GM23338 (cell line): ENCODE data around the gene PPP6R2. TPM values are rescaled to one million over a fixed set of nuclear protein-coding genes. Genes with fewer than 3 reads are reported as not detected.

ENCODE experiments used
- ATAC-seq: fragments of 200-7000 bp; cut with Tn5 transposase; 3 replicates; pipeline ENCODE4 v1.9.1; 2020
- DNase-seq: peaks from one replicate; pipeline ENCODE4 v3.0.0-alpha.2; 2015; ENCODE audit warnings: low spot score
- H2AFZ ChIP-seq: fragments of 200-600 bp; sonication (generic); 2 replicates; pipeline ENCODE4 v1.8.0; 2016; ENCODE audit warnings: antibody characterized with exemption, mild to moderate bottlenecking, moderate library complexity
- H3F3A ChIP-seq: fragments of 200-600 bp; sonication (generic); replicated peaks from 2 replicates; pipeline ENCODE4 v1.8.0; 2017; ENCODE audit warnings: antibody characterized with exemption, mixed run types, low read depth
- H3K27ac ChIP-seq: fragments of 200-600 bp; sonication (generic); 2 replicates; pipeline ENCODE4 v1.6.1; 2016; ENCODE audit warnings: low read depth
- H3K27me3 ChIP-seq: fragments of 200-600 bp; sonication (generic); 2 replicates; pipeline ENCODE4 v1.8.0; 2016; ENCODE audit warnings: mild to moderate bottlenecking, mixed run types, moderate library complexity; ENCODE audit not compliant: insufficient read depth
- H3K36me3 ChIP-seq: fragments of 200-600 bp; sonication (generic); 2 replicates; pipeline ENCODE4 v1.8.0; 2016; ENCODE audit warnings: mild to moderate bottlenecking; ENCODE audit not compliant: insufficient read depth
- H3K4me1 ChIP-seq: fragments of 200-600 bp; sonication (generic); 2 replicates; pipeline ENCODE4 v1.8.0; 2016; ENCODE audit warnings: mild to moderate bottlenecking, moderate library complexity; ENCODE audit not compliant: insufficient read depth
- H3K4me2 ChIP-seq: fragments of 200-600 bp; sonication (generic); 2 replicates; pipeline ENCODE4 v1.7.1; 2017; ENCODE audit warnings: mixed run types
- H3K4me3 ChIP-seq: fragments of 200-600 bp; sonication (generic); 2 replicates; pipeline ENCODE4 v1.6.1; 2016; ENCODE audit warnings: mixed run types
- H3K79me2 ChIP-seq: fragments of 200-600 bp; sonication (generic); replicated peaks from 2 replicates; pipeline ENCODE4 v1.8.0; 2017; ENCODE audit warnings: mild to moderate bottlenecking; ENCODE audit not compliant: insufficient read depth
- H3K9me2 ChIP-seq: fragments of 200-600 bp; sonication (generic); 2 replicates; pipeline ENCODE4 v1.8.0; 2017; ENCODE audit not compliant: insufficient read depth
- H4K20me1 ChIP-seq: fragments of 200-600 bp; sonication (generic); replicated peaks from 2 replicates; pipeline ENCODE4 v1.8.0; 2017; ENCODE audit warnings: mild to moderate bottlenecking; ENCODE audit not compliant: insufficient read depth
- H3K27ac Mint-ChIP-seq: 2 replicates; pipeline ENCODE4 v1.8.0; 2020; ENCODE audit warnings: inconsistent platforms, mild to moderate bottlenecking, moderate library complexity, mixed read lengths
- H3K27me3 Mint-ChIP-seq: 3 replicates; pipeline ENCODE4 v1.8.0; 2022; ENCODE audit warnings: low read depth, mild to moderate bottlenecking, moderate library complexity, mixed read lengths, inconsistent platforms; ENCODE audit not compliant: insufficient read depth, poor library complexity
- H3K36me3 Mint-ChIP-seq: 3 replicates; pipeline ENCODE4 v1.8.0; 2021; ENCODE audit warnings: low read depth, mild to moderate bottlenecking, inconsistent platforms, moderate library complexity, mixed read lengths
- H3K4me1 Mint-ChIP-seq: 3 replicates; pipeline ENCODE4 v1.8.0; 2020; ENCODE audit warnings: mild to moderate bottlenecking, inconsistent platforms, mixed read lengths
- H3K4me3 Mint-ChIP-seq: 3 replicates; pipeline ENCODE4 v1.8.0; 2021; ENCODE audit warnings: moderate library complexity, mild to moderate bottlenecking, inconsistent platforms, mixed read lengths
- H3K9me3 Mint-ChIP-seq: 3 replicates; pipeline ENCODE4 v1.8.0; 2020; ENCODE audit warnings: moderate library complexity, mild to moderate bottlenecking, inconsistent platforms, mixed read lengths
- CREB1 ChIP-seq: fragments of 250-450 bp; sonication (Bioruptor Pico); IDR thresholded peaks from 2 replicates; pipeline ENCODE4 v1.5.0; 2020; ENCODE audit warnings: low read depth, mild to moderate bottlenecking, moderate library complexity
- EZH2 ChIP-seq: fragments of 200-600 bp; sonication (generic); IDR thresholded peaks from one replicate; pipeline ENCODE4 v1.8.0; 2017; ENCODE audit warnings: antibody characterized with exemption, mild to moderate bottlenecking, low read depth; ENCODE audit not compliant: unreplicated experiment
- EZH2phosphoT487 ChIP-seq: fragments of 200-600 bp; sonication (generic); IDR thresholded peaks from one replicate; pipeline ENCODE4 v1.8.1; 2018; ENCODE audit warnings: antibody characterized with exemption; ENCODE audit not compliant: unreplicated experiment
- JUNB ChIP-seq: IDR thresholded peaks from one replicate; pipeline ENCODE4 v1.6.1; 2016; ENCODE audit warnings: antibody characterized with exemption; ENCODE audit not compliant: unreplicated experiment
- NANOG ChIP-seq: IDR thresholded peaks from 2 replicates; pipeline ENCODE4 v1.6.1; 2016; ENCODE audit warnings: antibody characterized with exemption, borderline replicate concordance
- POLR2AphosphoS5 ChIP-seq: IDR thresholded peaks from 2 replicates; pipeline ENCODE4 v1.6.1; 2016; ENCODE audit warnings: antibody characterized with exemption, low read depth
- STAT1 ChIP-seq: IDR thresholded peaks from one replicate; pipeline ENCODE4 v1.6.1; 2016; ENCODE audit warnings: antibody characterized with exemption; ENCODE audit not compliant: unreplicated experiment
- ZNF114 ChIP-seq: fragments of 250-450 bp; sonication (Bioruptor Pico); IDR thresholded peaks from 2 replicates; pipeline ENCODE4 v1.5.0; 2020; ENCODE audit warnings: mild to moderate bottlenecking, moderate library complexity
- ZNF331 ChIP-seq: fragments of 250-450 bp; sonication (Bioruptor Pico); IDR thresholded peaks from 2 replicates; pipeline ENCODE4 v1.5.0; 2020; ENCODE audit warnings: low read depth, mild to moderate bottlenecking, moderate library complexity
- polyA plus RNA-seq: library from polyadenylated mRNA; unstranded; fragments of >200 nt; fragmentation: Nextera tagmentation; extraction: Ambion mirVana; gene quantifications from 2 replicates; pipeline ENCODE4 v1.2.1, GENCODE V29; 2016
- total RNA-seq: library from RNA; depleted of rRNA; stranded (reverse); fragments of >200 nt; shearing (Covaris generic); gene quantifications from 2 replicates; pipeline ENCODE4 v1.2.3, GENCODE V29; 2014
- TF ChIP-seq, protein P1 (sequence below): IDR thresholded peaks from 2 replicates; pipeline ENCODE4 v1.6.1; 2016; ENCODE audit warnings: antibody characterized with exemption
- TF ChIP-seq, protein P2 (sequence below): fragments of 250-450 bp; sonication (Bioruptor Pico); IDR thresholded peaks from 2 replicates; pipeline ENCODE4 v1.5.0; 2020; ENCODE audit warnings: mild to moderate bottlenecking, moderate library complexity
- TF ChIP-seq, protein P3 (sequence below), 2 experiments: fragments of 200-600 bp in 1 of 2; sonication (generic) in 1 of 2; conservative IDR thresholded peaks; 2 replicates each; pipeline versions ENCODE4 v1.5.1 to v1.6.1; 2016 to 2017; ENCODE audit warnings: antibody characterized with exemption in 2 of 2, low read depth in 2 of 2, mild to moderate bottlenecking in 2 of 2, moderate library complexity in 1 of 2
- TF ChIP-seq, protein P4 (sequence below): IDR thresholded peaks from one replicate; pipeline ENCODE4 v1.6.1; 2018; ENCODE audit warnings: antibody characterized with exemption; ENCODE audit not compliant: unreplicated experiment

The PPP6R2 gene
- total and polyA plus RNA-seq, 2 experiments from 2014 or later = 11.9 to 45.8 TPM

DNA sequence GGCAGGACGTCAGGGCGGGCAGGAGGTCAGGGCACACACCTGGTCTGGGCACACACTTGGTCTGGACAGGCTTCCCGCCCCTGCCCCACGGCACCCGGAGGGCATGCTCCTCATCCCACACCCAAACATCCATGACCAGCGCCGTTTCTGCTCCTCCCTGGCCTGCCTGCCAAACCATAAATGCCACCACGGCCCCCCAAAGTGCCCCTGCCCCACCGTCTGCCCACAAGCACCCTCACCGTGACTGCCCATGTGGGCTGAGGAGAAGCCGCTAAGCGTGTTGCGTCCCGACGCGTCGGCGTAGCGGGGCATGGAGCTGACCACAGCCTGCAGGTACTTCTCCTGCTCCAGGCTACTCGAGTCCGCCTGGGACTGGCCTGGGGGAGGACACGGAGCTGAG, 115.9 kb downstream of the PPP6R2 start:
- Histone ChIP-seq H3K4me1 (no peaks in the 10 kb centered on the region), H3K9me2 (no peaks in the 10 kb centered on the region), H3K36me3 (no peaks in the 10 kb centered on the region), H3K27ac (no peak overlapping the region), H2AFZ (no peak overlapping the region), H3K4me3 (no peak overlapping the region), H4K20me1 (peaks cover 6% of the 10 kb centered on the region), H3K79me2 (no peaks in the 10 kb centered on the region), H3F3A (0 out of 2 replicates have a peak, but pooled peaks cover 3% of the 10 kb centered on the region), H3K27me3 (no peaks in the 10 kb centered on the region), H3K4me2 (no peak overlapping the region)
- Mint-ChIP-seq H3K4me3 (no peak overlapping the region), H3K27me3 (peaks cover 10% of the 10 kb centered on the region), H3K27ac (no peak overlapping the region), H3K36me3 (peaks cover 52% of the 10 kb centered on the region), H3K4me1 (no peaks in the 10 kb centered on the region; the same call in 2 of the 3 replicates), H3K9me3 (no peaks in the 10 kb centered on the region)
- no peak for DNase-seq
- no peak for ATAC-seq
- TF ChIP-seq NANOG (no peak), STAT1 (no peak), CREB1 (CRISPR knock-in tag) (no peak), ZNF114 (CRISPR knock-in tag) (no peak), EZH2phosphoT487 (no peak), POLR2AphosphoS5 (no peak), JUNB (no peak), EZH2 (no peak), ZNF331 (CRISPR knock-in tag) (no peak)
- TF ChIP-seq, protein P1, sequence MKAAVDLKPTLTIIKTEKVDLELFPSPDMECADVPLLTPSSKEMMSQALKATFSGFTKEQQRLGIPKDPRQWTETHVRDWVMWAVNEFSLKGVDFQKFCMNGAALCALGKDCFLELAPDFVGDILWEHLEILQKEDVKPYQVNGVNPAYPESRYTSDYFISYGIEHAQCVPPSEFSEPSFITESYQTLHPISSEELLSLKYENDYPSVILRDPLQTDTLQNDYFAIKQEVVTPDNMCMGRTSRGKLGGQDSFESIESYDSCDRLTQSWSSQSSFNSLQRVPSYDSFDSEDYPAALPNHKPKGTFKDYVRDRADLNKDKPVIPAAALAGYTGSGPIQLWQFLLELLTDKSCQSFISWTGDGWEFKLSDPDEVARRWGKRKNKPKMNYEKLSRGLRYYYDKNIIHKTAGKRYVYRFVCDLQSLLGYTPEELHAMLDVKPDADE = no peak
- TF ChIP-seq, protein P2, sequence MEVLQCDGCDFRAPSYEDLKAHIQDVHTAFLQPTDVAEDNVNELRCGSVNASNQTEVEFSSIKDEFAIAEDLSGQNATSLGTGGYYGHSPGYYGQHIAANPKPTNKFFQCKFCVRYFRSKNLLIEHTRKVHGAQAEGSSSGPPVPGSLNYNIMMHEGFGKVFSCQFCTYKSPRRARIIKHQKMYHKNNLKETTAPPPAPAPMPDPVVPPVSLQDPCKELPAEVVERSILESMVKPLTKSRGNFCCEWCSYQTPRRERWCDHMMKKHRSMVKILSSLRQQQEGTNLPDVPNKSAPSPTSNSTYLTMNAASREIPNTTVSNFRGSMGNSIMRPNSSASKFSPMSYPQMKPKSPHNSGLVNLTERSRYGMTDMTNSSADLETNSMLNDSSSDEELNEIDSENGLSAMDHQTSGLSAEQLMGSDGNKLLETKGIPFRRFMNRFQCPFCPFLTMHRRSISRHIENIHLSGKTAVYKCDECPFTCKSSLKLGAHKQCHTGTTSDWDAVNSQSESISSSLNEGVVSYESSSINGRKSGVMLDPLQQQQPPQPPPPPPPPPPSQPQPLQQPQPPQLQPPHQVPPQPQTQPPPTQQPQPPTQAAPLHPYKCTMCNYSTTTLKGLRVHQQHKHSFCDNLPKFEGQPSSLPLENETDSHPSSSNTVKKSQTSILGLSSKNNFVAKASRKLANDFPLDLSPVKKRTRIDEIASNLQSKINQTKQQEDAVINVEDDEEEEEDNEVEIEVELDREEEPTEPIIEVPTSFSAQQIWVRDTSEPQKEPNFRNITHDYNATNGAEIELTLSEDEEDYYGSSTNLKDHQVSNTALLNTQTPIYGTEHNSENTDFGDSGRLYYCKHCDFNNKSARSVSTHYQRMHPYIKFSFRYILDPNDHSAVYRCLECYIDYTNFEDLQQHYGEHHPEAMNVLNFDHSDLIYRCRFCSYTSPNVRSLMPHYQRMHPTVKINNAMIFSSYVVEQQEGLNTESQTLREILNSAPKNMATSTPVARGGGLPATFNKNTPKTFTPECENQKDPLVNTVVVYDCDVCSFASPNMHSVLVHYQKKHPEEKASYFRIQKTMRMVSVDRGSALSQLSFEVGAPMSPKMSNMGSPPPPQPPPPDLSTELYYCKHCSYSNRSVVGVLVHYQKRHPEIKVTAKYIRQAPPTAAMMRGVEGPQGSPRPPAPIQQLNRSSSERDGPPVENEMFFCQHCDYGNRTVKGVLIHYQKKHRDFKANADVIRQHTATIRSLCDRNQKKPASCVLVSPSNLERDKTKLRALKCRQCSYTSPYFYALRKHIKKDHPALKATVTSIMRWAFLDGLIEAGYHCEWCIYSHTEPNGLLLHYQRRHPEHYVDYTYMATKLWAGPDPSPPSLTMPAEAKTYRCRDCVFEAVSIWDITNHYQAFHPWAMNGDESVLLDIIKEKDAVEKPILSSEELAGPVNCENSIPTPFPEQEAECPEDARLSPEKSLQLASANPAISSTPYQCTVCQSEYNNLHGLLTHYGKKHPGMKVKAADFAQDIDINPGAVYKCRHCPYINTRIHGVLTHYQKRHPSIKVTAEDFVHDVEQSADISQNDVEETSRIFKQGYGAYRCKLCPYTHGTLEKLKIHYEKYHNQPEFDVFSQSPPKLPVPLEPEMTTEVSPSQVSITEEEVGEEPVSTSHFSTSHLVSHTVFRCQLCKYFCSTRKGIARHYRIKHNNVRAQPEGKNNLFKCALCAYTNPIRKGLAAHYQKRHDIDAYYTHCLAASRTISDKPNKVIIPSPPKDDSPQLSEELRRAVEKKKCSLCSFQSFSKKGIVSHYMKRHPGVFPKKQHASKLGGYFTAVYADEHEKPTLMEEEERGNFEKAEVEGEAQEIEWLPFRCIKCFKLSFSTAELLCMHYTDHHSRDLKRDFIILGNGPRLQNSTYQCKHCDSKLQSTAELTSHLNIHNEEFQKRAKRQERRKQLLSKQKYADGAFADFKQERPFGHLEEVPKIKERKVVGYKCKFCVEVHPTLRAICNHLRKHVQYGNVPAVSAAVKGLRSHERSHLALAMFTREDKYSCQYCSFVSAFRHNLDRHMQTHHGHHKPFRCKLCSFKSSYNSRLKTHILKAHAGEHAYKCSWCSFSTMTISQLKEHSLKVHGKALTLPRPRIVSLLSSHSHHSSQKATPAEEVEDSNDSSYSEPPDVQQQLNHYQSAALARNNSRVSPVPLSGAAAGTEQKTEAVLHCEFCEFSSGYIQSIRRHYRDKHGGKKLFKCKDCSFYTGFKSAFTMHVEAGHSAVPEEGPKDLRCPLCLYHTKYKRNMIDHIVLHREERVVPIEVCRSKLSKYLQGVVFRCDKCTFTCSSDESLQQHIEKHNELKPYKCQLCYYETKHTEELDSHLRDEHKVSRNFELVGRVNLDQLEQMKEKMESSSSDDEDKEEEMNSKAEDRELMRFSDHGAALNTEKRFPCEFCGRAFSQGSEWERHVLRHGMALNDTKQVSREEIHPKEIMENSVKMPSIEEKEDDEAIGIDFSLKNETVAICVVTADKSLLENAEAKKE (CRISPR knock-in tag) = no peak
- TF ChIP-seq, protein P3, sequence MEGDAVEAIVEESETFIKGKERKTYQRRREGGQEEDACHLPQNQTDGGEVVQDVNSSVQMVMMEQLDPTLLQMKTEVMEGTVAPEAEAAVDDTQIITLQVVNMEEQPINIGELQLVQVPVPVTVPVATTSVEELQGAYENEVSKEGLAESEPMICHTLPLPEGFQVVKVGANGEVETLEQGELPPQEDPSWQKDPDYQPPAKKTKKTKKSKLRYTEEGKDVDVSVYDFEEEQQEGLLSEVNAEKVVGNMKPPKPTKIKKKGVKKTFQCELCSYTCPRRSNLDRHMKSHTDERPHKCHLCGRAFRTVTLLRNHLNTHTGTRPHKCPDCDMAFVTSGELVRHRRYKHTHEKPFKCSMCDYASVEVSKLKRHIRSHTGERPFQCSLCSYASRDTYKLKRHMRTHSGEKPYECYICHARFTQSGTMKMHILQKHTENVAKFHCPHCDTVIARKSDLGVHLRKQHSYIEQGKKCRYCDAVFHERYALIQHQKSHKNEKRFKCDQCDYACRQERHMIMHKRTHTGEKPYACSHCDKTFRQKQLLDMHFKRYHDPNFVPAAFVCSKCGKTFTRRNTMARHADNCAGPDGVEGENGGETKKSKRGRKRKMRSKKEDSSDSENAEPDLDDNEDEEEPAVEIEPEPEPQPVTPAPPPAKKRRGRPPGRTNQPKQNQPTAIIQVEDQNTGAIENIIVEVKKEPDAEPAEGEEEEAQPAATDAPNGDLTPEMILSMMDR (conservative IDR thresholded peaks at IDR 0.05; ENCODE audit: low read depth in 2 of 2) = no peak
- TF ChIP-seq, protein P4, sequence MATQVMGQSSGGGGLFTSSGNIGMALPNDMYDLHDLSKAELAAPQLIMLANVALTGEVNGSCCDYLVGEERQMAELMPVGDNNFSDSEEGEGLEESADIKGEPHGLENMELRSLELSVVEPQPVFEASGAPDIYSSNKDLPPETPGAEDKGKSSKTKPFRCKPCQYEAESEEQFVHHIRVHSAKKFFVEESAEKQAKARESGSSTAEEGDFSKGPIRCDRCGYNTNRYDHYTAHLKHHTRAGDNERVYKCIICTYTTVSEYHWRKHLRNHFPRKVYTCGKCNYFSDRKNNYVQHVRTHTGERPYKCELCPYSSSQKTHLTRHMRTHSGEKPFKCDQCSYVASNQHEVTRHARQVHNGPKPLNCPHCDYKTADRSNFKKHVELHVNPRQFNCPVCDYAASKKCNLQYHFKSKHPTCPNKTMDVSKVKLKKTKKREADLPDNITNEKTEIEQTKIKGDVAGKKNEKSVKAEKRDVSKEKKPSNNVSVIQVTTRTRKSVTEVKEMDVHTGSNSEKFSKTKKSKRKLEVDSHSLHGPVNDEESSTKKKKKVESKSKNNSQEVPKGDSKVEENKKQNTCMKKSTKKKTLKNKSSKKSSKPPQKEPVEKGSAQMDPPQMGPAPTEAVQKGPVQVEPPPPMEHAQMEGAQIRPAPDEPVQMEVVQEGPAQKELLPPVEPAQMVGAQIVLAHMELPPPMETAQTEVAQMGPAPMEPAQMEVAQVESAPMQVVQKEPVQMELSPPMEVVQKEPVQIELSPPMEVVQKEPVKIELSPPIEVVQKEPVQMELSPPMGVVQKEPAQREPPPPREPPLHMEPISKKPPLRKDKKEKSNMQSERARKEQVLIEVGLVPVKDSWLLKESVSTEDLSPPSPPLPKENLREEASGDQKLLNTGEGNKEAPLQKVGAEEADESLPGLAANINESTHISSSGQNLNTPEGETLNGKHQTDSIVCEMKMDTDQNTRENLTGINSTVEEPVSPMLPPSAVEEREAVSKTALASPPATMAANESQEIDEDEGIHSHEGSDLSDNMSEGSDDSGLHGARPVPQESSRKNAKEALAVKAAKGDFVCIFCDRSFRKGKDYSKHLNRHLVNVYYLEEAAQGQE = no peak
